ENCODE measurements around the gene MERTK.
"Not testable (repeated sequence)": the region's sequence is repeated elsewhere in the genome, so short reads cannot be mapped to it uniquely, and the experiment has no call there.

MERTK gene

DNA sequence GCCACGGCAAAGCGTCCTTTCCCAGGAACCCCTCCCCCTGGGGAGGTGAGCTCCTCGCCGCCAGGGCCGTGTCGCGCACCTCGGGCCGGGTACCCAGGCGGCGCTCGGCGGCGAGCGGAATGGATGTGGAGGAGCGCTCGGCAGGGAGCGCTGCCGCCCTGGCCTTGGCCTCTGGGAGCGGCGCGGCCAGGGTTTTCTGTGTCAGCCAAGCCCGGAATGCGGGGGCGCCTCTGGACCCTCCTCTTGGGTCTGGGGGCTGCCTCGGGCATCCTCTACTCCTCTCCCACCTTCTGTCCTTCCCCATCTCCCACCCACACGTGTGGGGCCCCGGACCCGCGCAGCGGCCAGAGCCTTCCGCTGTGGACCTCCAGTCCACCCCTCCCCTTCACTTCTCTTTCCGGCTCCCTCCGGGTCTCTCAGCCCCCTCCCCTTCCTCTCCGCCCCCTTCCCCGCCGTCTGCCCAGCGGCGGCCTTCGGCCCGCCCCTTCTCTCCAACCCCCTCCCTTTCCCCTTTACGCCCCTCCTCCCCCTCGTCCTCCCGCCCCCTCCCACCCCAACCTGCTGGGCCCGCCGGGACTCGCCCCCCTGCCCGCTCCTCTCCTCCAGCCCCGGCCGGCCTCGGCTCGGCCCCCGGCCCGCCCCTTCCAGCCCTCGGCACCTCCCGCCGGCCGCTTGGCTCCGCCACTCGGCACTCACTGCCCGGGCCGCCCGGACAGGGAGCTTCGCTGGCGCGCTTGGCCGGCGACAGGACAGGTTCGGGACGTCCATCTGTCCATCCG, at the start of gene MERTK:
Gene MERTK (plus strand): TSS at position 684 of the 779 bp plus-strand sequence. CDS start 129 bp downstream, outside the sequence.
- DNase-seq: peak; percentile 53

DNA sequence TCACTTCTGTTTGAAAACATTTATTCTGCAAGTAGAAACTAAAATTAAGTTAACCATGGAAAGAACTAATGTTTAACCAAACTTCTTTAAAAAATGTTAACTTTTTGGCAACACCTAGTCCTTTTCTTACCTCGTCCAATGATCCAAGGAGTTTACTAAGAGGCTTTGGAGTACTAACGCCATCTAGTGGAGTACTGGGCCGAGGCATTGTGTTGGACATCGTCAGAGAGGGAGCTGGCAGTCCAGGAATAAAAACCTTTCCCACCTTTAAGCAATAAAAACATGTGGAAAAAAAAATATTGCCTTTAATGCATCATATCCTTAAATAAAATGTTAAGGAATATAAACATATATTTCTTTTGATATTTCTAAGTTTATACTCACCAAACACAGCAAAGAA, 47.8 kb upstream of the MERTK start:
- DNase-seq: peak; percentile 50

DNA sequence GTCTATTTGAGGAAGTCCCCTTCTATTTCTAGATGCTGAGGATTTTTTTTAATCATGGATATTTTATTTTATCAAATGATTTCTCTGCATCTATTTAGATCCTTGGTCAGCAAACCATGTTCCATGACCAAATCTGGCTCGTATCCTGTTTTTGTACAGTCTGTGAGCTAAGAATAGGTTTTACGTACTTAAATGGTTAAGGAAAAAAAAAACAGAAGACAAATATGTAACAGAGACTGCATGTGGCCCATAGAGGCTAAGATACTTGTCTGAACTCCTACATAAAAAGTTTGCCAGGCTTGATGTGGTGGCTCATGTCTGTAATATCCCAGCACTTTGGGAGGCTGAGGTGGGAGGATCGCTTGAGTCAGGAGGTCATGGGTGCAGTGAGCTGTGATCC, 45.9 kb upstream of the MERTK start:
- DNase-seq: not testable (repeated sequence)

DNA sequence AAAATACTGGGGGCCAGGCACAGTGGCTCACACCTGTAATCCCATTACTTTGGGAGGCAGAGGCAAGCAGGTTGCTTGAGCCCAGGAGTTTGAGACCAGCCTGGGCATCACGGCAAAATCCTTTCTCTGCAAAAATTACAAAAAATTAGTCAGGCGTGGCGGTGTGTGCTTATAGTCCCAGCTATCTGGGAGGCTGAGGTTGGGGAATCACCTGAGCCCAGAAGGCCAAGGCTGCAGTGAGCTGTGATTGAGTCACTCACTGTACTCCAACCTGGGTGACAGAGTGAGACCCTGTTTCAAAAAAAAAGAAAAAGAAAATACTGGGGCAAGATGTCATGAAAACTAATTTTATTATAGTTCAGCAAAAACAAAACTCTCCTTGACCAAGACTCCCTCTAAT, 38.4 kb upstream of the MERTK start:
- not testable (repeated sequence) for DNase-seq

DNA sequence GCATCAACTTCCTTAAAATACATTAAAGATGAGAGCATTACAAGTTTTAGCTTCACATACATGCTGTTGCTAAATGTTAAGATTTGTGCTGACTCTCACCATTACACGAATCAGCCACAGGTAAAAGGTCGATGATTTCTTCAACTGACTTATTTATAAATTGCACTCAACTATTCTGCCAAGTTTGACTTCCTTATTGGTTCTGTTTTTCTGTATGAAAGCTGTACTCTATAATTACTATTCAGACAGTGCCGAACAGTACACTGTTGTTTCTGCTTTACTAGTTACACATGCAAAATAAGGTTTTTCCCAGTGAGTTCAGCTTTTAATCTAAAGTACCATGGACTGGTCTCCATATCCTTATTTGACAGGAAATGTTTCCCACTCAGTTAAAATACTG, 33.3 kb upstream of the MERTK start:
- DNase-seq: not testable (repeated sequence)

DNA sequence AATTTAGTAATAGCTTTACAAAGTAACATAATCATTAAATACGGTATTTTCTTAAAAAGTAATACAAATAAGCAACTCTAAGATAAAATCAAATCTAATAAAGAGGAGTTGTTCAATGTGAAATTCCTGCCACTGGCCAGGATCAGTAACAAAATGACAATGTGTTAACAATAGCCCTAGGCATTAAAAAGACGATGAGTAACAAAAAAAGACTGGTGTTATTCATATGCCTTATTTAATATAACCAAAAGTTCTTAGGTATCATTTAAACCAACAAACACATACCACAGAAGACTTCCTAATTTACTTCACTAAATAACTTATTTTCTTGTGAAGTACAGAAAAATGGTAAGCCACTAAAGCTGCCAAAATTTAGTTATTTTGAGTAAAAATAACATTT, 25.6 kb upstream of the MERTK start:
- DNase-seq: not testable (repeated sequence)

DNA sequence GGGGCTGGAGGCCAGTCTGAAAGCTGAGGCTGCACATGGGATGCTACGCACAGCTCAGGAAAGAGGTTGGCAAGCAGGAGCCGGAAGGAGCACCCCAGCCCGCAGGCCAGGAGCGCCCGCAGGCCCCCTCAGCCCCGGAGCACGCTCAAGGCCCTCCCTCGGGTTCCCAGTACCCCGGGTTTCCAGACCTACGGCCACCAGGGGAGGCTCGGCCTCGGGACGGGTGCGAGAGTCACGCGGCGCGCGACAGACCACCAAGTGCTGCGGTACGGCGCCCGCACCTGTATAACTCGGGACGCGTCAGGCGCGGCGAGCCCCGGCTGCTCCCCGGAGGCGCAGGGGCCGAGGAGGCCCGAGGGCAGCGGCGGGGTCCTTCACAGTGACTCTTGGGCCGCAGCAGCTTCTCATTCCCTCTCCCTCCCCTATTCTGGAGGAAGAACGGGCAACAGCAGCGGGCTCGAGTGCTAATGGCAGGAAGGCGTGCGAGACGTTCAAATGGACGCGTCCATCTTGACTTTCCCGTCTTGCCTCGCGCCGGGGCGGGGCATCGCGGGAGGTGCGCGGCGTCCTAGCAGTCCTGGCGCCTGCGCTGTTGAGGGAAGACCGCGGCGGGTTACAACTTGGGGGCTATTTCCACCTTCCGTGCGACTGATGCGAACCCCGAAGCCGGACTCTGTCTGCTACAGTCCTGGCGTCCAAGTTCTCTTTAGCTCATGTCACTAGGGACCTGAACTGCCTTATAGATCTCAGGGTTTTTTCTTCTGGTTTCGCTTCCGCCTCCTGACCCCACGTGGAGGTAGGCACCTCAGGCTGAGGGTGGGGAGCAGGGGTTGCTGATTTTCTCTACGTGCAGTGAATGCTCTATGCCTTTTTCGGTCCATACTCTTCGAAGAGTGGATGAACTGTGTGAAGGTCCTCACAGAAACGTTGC, 14.5 kb upstream of the MERTK start, which contains the start of gene ANAPC1:
Gene ANAPC1 (minus strand): TSS at position 533 of the 931 bp plus-strand sequence. CDS start 3,368 bp downstream, outside the sequence.
- peak; percentile 89 for DNase-seq

DNA sequence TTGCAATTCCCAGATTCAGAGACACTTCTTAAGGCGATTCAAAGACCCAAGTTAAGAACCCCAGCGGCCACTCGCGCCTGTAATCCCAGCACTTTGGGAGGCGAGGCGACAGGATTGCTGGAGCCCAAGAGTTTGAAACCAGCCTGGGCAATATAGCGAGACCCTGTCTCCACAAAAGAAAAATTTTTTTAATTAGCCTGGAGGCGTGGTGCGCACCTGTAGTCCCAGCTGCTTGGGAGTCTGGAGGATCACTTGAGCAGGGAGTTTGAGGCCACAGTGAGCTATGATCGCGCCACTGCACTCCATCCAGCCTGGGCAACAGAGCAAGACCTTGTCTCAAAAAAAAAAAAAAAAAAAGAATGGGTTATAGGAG, 13.8 kb upstream of the MERTK start:
- no peak for DNase-seq

DNA sequence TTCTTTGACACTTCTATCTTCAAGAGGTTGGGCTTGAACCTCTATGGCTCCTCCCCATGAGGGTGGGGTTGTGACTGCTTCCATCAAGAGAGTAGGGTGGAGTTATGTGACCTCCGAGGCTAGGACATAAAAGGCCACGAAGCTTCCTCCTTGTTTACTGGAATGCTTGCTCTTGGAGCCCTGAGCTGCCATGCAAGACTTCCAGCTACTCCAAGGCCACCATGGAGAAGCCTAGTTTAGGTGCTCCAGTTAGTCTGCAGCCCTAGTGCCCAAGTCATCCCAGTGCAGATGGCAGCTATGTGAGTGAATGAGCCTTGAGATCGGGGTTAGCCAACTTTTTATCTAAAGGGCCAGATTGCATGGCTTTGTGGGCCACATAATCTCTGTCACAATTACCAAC, 2.4 kb upstream of the MERTK start:
- no peak for DNase-seq

DNA sequence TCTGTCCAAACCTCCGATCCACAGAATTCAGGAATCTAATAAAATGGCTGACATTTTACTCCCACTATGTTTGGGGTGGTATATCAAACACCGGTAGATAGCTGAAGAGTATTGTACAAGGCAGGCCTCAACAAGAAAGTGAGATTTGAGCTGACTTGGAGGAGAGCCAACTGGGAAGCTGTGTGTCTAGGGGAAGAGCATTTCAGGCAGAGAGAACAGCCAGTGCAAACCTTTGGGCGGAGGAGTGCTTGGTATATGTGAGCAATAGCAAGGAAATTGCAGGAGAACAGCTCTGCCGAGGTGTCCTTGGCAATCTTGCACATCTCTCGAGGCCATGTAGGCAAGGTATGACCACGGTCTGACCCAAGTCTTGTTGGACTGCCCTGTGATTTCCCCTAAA, 1.8 kb upstream of the MERTK start:
- no peak for DNase-seq

DNA sequence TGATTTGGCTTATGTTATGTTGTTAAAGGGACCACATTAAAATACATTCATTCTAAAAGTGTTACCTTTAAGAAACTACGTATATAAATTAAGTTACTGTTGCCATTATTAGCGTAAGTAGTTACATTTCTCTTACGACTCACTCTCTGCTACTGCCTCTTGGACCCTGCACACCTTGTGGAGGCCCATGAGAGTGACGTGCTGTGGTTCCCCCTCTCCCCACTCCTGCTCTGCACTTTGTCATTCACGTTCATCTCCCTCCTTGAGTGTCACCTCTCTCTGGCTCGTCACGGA, 830 bp upstream of the MERTK start:
- DNase-seq: no peak

DNA sequence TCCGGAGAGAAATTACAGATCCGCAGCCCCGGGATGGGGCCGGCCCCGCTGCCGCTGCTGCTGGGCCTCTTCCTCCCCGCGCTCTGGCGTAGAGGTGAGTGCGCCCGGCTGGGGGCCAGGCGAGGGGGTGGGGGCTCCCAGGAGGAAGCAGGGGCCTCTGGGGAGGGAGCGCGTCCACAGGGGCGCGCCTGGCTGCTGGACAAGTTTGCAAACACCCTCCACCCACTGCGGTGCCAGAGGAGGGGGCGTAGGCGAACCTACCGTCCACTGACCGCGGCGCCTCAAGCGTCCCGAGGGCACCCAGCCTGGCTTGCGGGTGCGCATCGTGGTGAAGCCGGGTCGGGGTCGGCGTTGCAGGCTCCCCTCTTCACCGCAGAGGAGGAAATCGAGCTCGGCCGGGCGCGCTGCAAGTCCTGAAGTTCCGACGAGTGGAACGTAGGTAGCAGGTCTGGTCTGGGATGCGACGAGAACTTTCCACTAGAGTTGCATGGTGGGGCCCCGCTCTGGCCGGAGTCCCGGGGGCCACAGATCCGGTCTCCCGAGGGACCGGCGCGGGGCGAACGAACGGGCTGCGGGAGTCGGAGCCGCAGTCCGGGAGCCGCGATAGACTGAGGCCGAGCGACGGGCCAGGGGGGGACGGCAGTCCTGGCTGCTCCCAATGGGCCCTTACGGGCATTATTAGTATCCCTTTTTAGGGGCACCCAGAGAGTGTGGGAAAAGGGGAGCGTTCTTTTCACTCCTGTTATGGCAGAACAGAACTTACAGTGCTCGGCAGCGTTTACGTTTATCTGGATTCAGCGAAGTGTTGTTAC, 502 bp downstream of the MERTK start:
- DNase-seq: peak; percentile 7

DNA sequence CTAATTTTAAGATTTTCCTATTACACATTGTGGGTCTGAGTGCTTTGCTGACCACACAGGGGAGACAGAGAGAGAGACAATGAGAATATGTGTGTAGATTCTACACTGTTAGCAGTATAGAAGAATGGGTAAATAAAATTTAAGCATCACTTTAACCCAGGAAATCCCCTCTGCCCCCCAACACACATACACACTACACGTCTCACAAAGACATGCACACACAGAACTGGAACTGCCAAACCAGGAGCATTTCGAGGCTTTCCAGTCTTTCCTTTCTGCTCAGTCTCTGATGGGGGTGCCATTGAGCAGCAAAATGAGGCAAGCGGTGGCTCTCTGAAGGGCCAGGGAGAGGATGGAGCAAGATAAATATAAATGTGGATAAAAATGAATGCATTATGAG, 2.5 kb downstream of the MERTK start:
- DNase-seq: no peak

DNA sequence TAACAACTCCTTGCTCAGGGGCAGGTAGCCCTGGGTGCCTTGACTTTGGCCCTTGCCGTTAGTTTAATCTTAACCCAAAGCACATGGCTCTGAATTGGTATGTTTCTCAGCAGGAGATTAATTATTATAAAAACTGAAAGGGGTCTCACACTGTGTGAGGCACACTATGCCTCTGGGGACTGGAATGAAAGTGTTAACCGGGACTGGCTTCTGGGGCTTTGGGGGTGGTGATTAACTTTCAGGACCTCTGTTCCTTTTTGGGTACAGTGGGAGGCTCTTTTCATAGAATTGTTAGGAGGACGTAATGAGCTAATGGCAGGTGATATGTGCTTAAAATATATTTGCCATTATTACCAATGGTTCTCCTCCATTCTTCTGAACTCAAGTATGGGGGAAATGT, 5.1 kb downstream of the MERTK start:
- DNase-seq: no peak

DNA sequence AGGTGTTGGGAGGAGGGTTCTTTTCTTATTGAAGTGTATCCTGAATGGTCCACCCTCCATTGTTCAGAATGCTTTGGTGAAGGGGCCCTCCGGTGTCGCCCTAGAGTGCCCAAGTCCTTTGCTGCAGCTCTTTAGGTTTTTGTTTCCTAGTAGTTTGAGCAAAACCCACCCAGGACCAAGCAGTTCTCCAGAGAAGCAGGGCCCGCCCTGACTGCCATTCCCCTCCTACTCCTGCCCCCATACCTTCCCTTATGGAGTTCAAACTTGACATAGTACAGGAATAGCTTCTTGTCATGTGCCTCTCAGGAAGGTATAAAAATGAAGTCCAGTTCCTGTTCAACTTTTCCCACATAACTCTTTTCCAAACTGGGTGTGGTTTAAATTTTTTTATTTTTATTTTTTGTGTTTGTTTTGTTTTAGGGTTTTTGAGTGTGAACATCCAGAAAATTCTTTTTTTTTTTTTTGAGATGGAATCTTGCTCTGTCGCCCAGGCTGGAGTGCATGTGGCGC, 5.6 kb downstream of the MERTK start:
- no peak for DNase-seq

DNA sequence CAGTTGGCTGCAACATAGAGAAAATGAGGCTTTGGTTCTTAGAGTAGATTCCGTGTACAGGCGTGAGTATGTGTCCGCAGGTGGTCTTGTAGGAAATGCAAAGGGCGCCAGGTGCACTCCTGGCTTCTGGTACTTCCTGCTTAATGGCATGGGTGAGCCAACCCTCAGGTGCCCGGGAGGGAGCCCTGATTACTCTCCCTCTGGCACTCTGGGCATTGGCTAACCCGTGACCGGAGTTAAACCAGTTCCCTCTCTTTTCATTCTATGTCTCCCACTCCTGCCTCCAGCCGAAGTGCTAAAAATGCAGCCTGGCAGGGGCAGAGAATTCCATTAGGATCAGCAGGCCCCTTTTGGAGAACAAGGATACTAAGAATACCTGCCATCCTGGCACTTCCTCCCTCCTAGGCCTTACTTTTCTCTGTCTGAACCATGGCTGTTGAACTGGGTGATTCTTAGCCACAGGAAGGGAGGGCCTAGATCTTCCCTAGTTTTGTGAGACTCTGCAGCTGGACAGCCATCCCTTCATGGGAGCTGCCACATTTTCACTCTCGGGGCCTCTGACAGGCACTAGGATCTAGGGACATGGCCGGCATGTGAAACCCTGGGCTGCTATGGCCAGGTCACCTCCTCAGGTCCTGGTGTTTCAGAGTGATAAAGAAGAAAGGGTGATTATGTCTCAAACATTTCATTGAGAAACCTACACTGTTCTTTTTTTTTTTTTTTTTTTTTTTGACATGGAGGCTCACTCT, 6.5 kb downstream of the MERTK start:
- no peak for DNase-seq

DNA sequence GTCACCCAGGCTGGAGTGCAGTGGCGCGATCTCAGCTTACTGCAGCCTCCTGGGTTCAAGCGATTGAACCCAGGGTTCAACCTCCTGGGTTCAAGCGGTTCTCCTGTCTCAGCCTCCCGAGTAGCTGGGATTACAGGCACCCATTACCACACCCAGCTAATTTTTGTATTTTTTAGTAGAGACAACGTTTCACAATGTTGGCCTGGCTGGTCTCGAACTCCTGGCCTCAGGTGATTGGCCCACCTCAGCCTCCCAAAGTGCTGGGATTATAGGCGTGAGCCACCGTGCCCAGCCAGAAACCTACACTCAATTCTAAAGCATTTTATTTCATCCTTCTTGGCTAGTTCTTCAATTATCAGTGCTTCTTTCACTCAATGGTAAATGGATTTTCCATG, 7.1 kb downstream of the MERTK start:
- not testable (repeated sequence) for DNase-seq

DNA sequence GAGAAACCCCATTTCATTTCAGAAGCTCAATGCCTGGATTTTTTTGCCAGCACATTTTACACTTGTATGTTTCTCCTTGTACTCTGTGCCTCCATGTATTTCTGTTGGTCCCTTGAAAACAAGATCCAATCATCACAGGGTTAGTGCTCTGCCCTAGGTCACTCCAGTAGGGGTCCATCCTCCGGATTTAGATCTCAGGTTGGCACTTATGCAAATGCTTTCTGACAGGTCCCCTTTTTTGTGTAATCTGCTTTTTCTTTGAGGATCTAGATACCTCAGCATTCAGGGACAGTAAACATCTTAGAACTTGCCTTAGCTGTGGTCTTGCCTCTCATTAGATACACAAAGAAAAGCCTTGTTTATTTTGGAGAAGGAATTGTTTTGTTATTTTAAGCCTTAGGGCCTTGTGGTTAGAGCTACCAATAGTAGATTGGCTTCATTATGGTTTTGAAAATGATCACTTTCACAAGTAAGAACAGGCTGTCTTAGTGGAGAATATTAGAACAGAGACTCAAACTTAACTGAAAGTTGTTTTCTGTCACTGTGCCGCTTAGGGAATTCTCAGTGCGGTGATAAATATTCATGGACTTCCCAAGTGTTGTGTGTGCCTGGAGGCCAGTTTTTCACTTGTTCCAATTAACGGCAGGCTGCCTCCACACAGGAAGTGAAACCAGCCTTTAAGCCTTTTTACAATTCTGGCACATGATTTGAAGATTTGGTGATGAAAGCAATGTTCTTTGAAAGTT, 7.8 kb downstream of the MERTK start:
- no peak for DNase-seq

DNA sequence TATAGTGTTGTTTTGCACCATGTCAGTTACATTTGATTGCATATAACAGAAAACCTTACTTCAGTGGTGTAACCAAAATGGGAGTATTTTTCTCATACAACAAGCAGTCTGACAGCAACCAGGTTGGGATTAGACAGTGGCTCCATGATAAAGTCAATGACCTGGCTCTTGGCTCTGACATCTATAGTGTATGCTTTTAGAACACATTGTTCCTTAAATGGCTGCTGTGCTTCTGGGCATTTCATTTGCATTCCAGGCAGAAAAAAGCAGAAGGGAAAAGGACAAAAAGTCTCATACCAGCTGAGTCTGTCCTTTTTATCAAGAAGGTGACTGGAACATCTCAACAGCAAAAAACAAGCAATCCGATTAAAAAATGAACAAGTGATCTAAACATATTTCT, 10.2 kb downstream of the MERTK start:
- DNase-seq: no peak

DNA sequence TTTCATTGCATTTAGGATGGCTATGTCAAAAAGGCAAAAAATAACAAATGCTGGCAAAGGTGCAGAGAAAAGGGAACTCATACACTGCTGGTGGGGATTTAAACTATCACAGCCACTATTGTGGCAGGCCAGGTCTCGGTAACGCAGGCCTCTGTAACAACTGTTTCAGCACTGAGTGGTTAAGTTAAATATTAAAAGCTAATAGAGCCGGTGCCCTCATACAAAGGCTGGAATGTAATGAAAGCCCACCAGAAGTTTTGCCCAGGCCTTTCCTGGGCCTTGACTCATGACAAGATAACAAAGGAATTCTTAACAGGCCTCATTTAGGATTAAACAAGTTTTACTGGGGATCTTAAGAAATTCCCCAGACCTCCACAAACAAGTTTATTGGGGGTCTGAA, 10.7 kb downstream of the MERTK start:
- DNase-seq: no peak

DNA sequence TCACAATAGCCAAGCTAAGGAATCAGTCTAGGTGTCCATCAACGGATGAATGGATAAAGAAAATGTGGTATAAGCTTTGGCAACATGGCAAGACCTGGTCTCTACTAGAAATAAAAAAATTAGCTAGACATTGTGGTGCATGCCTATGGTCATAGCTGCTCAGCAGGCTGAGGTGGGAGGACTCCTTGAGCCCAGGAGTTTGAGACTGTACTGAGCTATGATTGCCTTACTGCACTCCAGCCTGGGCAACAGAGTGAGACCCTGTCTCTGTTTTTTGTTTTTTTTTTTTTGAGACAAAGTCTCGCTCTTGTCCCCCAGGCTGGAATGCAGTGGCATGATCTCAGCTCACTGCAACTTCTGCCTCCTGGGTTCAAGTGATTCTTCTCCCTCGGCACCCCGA, 11.6 kb downstream of the MERTK start:
- DNase-seq: not testable (repeated sequence)

All from stimulated activated CD4-positive, alpha-beta T cell treated with anti-CD3 and anti-CD28 coated beads, Interleukin-4, amount 100 ng/mL, for 24 hours (primary cell).